Endothelial cell of umbilical vein (primary cell): ENCODE data around the gene PSD4. TPM values are rescaled to one million over a fixed set of nuclear protein-coding genes. Genes with fewer than 3 reads are reported as not detected.

Experiments
- BruUV-seq: library from RNA; stranded (reverse); fragments of 400-500 nt; replicated peaks from 2 replicates; lab custom pipeline; 2021; lab: Mats Ljungman, UMichigan
- CTCF ChIA-PET: fragments of 300-600, 350-600 bp; sonication (Branson Sonifier 250); formaldehyde crosslinking; loops from one replicate; lab custom pipeline; 2021; ENCODE audit warnings: antibody characterized with exemption, inconsistent platforms; lab: Charles Lee
- POLR2A ChIA-PET: fragments of 300-600, 350-600 bp; sonication (Branson Sonifier 250); formaldehyde crosslinking; loops from one replicate; lab custom pipeline; 2021; ENCODE audit warnings: antibody characterized with exemption, inconsistent platforms; lab: Charles Lee
- DNase-seq: peaks from one replicate; pipeline ENCODE4 v3.0.0-alpha.2; 2011; ENCODE audit warnings: low read depth, low spot score
- FAIRE-seq: peaks from 2 replicates; lab custom pipeline; 2011; peaks lifted over from hg19 to GRCh38; lab: Jason Lieb, UNC
- H2AFZ ChIP-seq: 2 replicates; pipeline ENCODE4 v1.6.0; 2012; ENCODE audit warnings: low read depth, low read length, control low read depth, inconsistent platforms
- H3K27ac ChIP-seq: 2 replicates; pipeline ENCODE4 v1.5.1; 2011; ENCODE audit warnings: low read depth, mild to moderate bottlenecking, control low read depth, low read length, moderate library complexity; ENCODE audit not compliant: insufficient read depth
- H3K27me3 ChIP-seq, 2 experiments: 2 replicates each; pipeline versions ENCODE4 v1.6.0 to v1.6.1; 2011; ENCODE audit warnings: low read length in 2 of 2, mixed read lengths in 1 of 2; ENCODE audit not compliant: control insufficient read depth in 2 of 2, insufficient read depth in 2 of 2
- H3K36me3 ChIP-seq, 2 experiments: 2 replicates in 1 of 2; 3 replicates in 1 of 2; pipeline ENCODE4 v1.5.1; 2011; ENCODE audit warnings: low read length in 2 of 2, mild to moderate bottlenecking in 1 of 2, moderate library complexity in 1 of 2; ENCODE audit not compliant: control insufficient read depth in 2 of 2, insufficient read depth in 2 of 2; ENCODE audit errors: extremely low read depth in 1 of 2
- H3K4me1 ChIP-seq: 3 replicates; pipeline ENCODE4 v1.5.1; 2011; ENCODE audit warnings: mild to moderate bottlenecking, low read length; ENCODE audit not compliant: control insufficient read depth, insufficient read depth; ENCODE audit errors: extremely low read depth
- H3K4me2 ChIP-seq: 2 replicates; pipeline ENCODE4 v1.6.1; 2011; ENCODE audit warnings: low read length, control low read depth, mixed read lengths; ENCODE audit not compliant: insufficient read depth
- H3K4me3 ChIP-seq, 3 experiments: fragments of 200-600 bp in 1 of 3; sonication (generic), shearing (Covaris generic) in 1 of 3; replicated peaks in 1 of 3; 2 replicates each; pipeline ENCODE4 v1.5.1; 2011 to 2016; ENCODE audit warnings: control low read depth in 3 of 3, low read length in 3 of 3, mild to moderate bottlenecking in 2 of 3, inconsistent platforms in 1 of 3, low read depth in 1 of 3, moderate library complexity in 1 of 3; ENCODE audit not compliant: insufficient read depth in 1 of 3
- H3K79me2 ChIP-seq: 2 replicates; pipeline ENCODE4 v1.6.0; 2012; ENCODE audit warnings: low read length, inconsistent platforms; ENCODE audit not compliant: control insufficient read depth, insufficient read depth
- H3K9ac ChIP-seq: replicated peaks from 2 replicates; pipeline ENCODE3; 2011; ENCODE audit warnings: low read length, control low read depth; ENCODE audit not compliant: insufficient read depth; ENCODE audit errors: extremely low read depth
- H3K9me1 ChIP-seq: replicated peaks from 3 replicates; pipeline ENCODE4 v1.6.0; 2011; ENCODE audit warnings: mild to moderate bottlenecking, low read length; ENCODE audit not compliant: control insufficient read depth, insufficient read depth; ENCODE audit errors: extremely low read depth
- H3K9me3 ChIP-seq: replicated peaks from 2 replicates; pipeline ENCODE4 v1.5.1; 2012; ENCODE audit warnings: low read length, inconsistent platforms; ENCODE audit not compliant: control insufficient read depth, insufficient read depth
- H4K20me1 ChIP-seq: replicated peaks from 2 replicates; pipeline ENCODE3; 2011; ENCODE audit warnings: mild to moderate bottlenecking, low read length; ENCODE audit not compliant: control insufficient read depth, insufficient read depth; ENCODE audit errors: extremely low read depth
- EZH2 ChIP-seq: IDR thresholded peaks from 2 replicates; pipeline ENCODE4 v1.6.1; 2012; ENCODE audit warnings: borderline replicate concordance, low read depth, mild to moderate bottlenecking, moderate library complexity, low read length, inconsistent platforms; ENCODE audit not compliant: severe bottlenecking
- FOS ChIP-seq: IDR thresholded peaks from 2 replicates; pipeline ENCODE4 v1.6.1; 2011; ENCODE audit warnings: mild to moderate bottlenecking, low read length, moderate library complexity, borderline replicate concordance; ENCODE audit not compliant: insufficient read depth
- GATA2 ChIP-seq: IDR thresholded peaks from 2 replicates; pipeline ENCODE4 v1.7.0; 2011; ENCODE audit warnings: low read depth, mild to moderate bottlenecking, moderate library complexity, mixed read lengths, low read length; ENCODE audit not compliant: insufficient read length, insufficient read depth
- JUN ChIP-seq: IDR thresholded peaks from 2 replicates; pipeline ENCODE4 v1.6.1; 2011; ENCODE audit warnings: borderline replicate concordance, low read depth; ENCODE audit not compliant: insufficient read length, insufficient read depth
- MYC ChIP-seq: IDR thresholded peaks from one replicate; pipeline ENCODE4 v1.6.1; 2011; ENCODE audit warnings: mild to moderate bottlenecking, low read depth, low read length
- POLR2A ChIP-seq: IDR thresholded peaks from 2 replicates; pipeline ENCODE4 v1.6.1; 2012; ENCODE audit warnings: low read depth, mild to moderate bottlenecking, control low read depth, low read length
- POLR2AphosphoS5 ChIP-seq: IDR thresholded peaks from 2 replicates; pipeline ENCODE4 v1.6.1; 2012; ENCODE audit warnings: low read depth, mild to moderate bottlenecking, control low read depth, low read length, moderate library complexity; ENCODE audit not compliant: insufficient read depth
- dilution Hi-C: fragments of 300-500 bp; cut with MboI; formaldehyde crosslinking; loops from one replicate; pipeline ENCODE4 v1.15.0; 2019; ENCODE audit warnings: low sequenced_read_pairs; ENCODE audit not compliant: extremely low pct_ligation_motif_present
- intact Hi-C: fragments of 100-400 bp; cut with micrococcal nuclease; formaldehyde crosslinking; loops from one replicate; pipeline ENCODE4 v1.10.0; 2022
- polyA plus RNA-seq, 4 experiments: library from polyadenylated mRNA; depleted of rRNA in 3 of 4; stranded (reverse) in 3 of 4; unstranded in 1 of 4; fragments of >200 nt; gene quantifications; 2 replicates each; pipeline versions ENCODE4 v1.2.1 to v1.2.3, GENCODE V29; 2011 to 2012; ENCODE audit warnings: missing spikeins in 1 of 4
- total RNA-seq: library from RNA; stranded (reverse); gene quantifications from 2 replicates; pipeline ENCODE4 v1.2.3, GENCODE V29; 2021
- TF ChIP-seq, protein P1 (sequence below), 2 donors: IDR thresholded peaks; 1 replicate in 1 of 2; 2 replicates in 1 of 2; pipeline ENCODE4 v1.5.1; 2011; ENCODE audit warnings: low read length in 2 of 2, mild to moderate bottlenecking in 2 of 2, moderate library complexity in 2 of 2, control low read depth in 1 of 2, inconsistent platforms in 1 of 2, low read depth in 1 of 2; ENCODE audit not compliant: insufficient read depth in 1 of 2; ENCODE audit errors: extremely low read depth in 1 of 2
- TF ChIP-seq, protein P2 (sequence below): IDR thresholded peaks from 2 replicates; pipeline ENCODE4 v1.6.1; 2011; ENCODE audit not compliant: insufficient read depth, insufficient read length

Gene PSD4
- total and polyA plus RNA-seq, 2 donors (not counting 3 experiments of a cell fraction or from before 2014, with no cell fraction given): 0.01 to 0.24 TPM

DNA sequence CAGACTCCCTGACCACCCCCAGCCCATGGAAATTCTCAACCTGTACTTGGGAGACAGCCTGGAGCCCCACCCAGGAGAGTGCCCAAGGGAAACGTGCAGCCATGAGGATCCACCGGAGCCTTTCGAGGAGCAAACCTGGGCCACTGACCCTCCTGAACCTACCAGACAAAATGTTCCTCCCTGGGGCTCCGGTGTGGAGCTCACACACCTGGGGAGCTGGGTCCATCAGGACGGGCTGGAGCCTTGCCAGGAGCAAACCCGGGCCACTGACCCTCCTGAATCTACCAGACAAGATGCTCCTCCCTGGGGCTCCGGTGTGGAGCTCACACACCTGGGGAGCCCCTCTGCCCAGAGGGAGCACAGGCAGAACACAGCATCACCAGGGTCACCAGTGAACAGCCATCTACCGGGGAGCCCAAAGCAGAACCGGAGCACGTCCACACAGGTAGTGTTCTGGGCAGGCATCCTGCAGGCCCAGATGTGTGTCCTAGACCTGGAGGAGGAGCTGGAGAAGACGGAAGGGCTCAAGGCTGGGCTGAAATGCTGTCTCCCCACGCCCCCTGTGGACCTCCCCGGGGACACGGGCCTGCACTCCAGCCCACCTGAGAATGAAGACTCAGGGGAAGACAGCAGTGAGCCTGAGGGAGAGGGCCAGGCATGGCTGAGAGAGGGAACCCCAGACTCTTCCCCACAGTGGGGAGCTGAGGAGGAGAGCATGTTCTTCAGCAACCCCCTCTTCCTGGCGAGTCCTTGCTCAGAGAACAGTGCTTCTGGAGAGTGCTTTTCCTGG lies 8.9 kb downstream of the PSD4 start:
- H3K79me2 ChIP-seq: no peaks in the 10 kb centered on the region
- H3K27me3 ChIP-seq: peaks cover 0 to 2% of the 10 kb centered on the region in 2 experiments
- FAIRE-seq (no peak), DNase-seq (no peak)
- no peak overlapping the region for H3K27ac ChIP-seq
- BruUV-seq: no TSS peak
- no peaks in the 10 kb centered on the region for H3K36me3 ChIP-seq
- no peaks in the 10 kb centered on the region for H4K20me1 ChIP-seq
- dilution Hi-C loops: no loop called here
- H3K9me3 ChIP-seq: no peaks in the 10 kb centered on the region
- CTCF ChIA-PET: interaction anchor here (1.1 to 4.2 kb wide), 6 partner anchors 11 to 208 kb away, joined by 3 to 29 read pairs (median 4); no protein-coding TSS in a partner anchor
- H3K4me1 ChIP-seq: no peaks in the 10 kb centered on the region
- H3K9me1 ChIP-seq: no peaks in the 10 kb centered on the region
- intact Hi-C loops: no loop called here
- no peak overlapping the region for H2AFZ ChIP-seq
- POLR2A ChIA-PET: no interaction called here
- TF ChIP-seq MYC (no peak), JUN (no peak), EZH2 (no peak), FOS (no peak), POLR2A (no peak), POLR2AphosphoS5 (no peak), GATA2 (no peak)
- TF ChIP-seq, protein P1, sequence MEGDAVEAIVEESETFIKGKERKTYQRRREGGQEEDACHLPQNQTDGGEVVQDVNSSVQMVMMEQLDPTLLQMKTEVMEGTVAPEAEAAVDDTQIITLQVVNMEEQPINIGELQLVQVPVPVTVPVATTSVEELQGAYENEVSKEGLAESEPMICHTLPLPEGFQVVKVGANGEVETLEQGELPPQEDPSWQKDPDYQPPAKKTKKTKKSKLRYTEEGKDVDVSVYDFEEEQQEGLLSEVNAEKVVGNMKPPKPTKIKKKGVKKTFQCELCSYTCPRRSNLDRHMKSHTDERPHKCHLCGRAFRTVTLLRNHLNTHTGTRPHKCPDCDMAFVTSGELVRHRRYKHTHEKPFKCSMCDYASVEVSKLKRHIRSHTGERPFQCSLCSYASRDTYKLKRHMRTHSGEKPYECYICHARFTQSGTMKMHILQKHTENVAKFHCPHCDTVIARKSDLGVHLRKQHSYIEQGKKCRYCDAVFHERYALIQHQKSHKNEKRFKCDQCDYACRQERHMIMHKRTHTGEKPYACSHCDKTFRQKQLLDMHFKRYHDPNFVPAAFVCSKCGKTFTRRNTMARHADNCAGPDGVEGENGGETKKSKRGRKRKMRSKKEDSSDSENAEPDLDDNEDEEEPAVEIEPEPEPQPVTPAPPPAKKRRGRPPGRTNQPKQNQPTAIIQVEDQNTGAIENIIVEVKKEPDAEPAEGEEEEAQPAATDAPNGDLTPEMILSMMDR (IDR thresholded peaks at IDR 0.05; ENCODE audit: extremely low read depth in 1 of 2, insufficient read depth in 1 of 2, low read depth in 1 of 2, low read length in 2 of 2): no peak
- TF ChIP-seq, protein P2, sequence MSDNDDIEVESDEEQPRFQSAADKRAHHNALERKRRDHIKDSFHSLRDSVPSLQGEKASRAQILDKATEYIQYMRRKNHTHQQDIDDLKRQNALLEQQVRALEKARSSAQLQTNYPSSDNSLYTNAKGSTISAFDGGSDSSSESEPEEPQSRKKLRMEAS: no peak
- H3K4me2 ChIP-seq: no peak overlapping the region
- H3K9ac ChIP-seq: no peak overlapping the region
- H3K4me3 ChIP-seq: no peak overlapping the region
